H9 (cell line): ENCODE results near the gene RASSF5. TPM values are rescaled to one million over a fixed set of nuclear protein-coding genes. Genes with fewer than 3 reads are reported as not detected.

Source experiments
- DNase-seq: peaks from one replicate; pipeline ENCODE4 v3.0.0-alpha.2; 2017
- H2AFZ ChIP-seq: one replicate; pipeline ENCODE4 v1.6.1; 2013; ENCODE audit warnings: mild to moderate bottlenecking, low read length, control low read depth, moderate library complexity
- H2AK5ac ChIP-seq: 2 replicates; pipeline ENCODE4 v1.6.1; 2013; ENCODE audit warnings: low read length, control low read depth, mixed read lengths; ENCODE audit not compliant: insufficient read length
- H2BK120ac ChIP-seq: one replicate; pipeline ENCODE4 v1.6.1; 2013; ENCODE audit warnings: low read depth, mild to moderate bottlenecking, low read length, control low read depth, inconsistent platforms; ENCODE audit not compliant: poor library complexity, severe bottlenecking
- H2BK12ac ChIP-seq: 2 replicates; pipeline ENCODE4 v1.6.1; 2013; ENCODE audit warnings: low read length, control low read depth, mixed read lengths, low read depth; ENCODE audit not compliant: insufficient read length
- H2BK15ac ChIP-seq: 2 replicates; pipeline ENCODE4 v1.6.1; 2013; ENCODE audit warnings: low read depth, low read length, control low read depth
- H2BK20ac ChIP-seq: one replicate; pipeline ENCODE4 v1.6.1; 2013; ENCODE audit warnings: low read depth, mild to moderate bottlenecking, low read length, control low read depth, inconsistent platforms; ENCODE audit not compliant: poor library complexity, severe bottlenecking
- H2BK5ac ChIP-seq: 2 replicates; pipeline ENCODE4 v1.6.1; 2013; ENCODE audit warnings: low read length, control low read depth, mixed read lengths; ENCODE audit not compliant: insufficient read length
- H3K14ac ChIP-seq: 2 replicates; pipeline ENCODE4 v1.6.1; 2013; ENCODE audit warnings: low read length, control low read depth; ENCODE audit not compliant: insufficient read depth
- H3K18ac ChIP-seq: 2 replicates; pipeline ENCODE4 v1.6.1; 2013; ENCODE audit warnings: low read depth, mild to moderate bottlenecking, mixed read lengths, low read length, control low read depth; ENCODE audit not compliant: insufficient read length
- H3K23ac ChIP-seq: 2 replicates; pipeline ENCODE4 v1.6.1; 2013; ENCODE audit warnings: low read length, control low read depth, mixed read lengths, low read depth; ENCODE audit not compliant: insufficient read length
- H3K23me2 ChIP-seq: 2 replicates; pipeline ENCODE4 v1.6.1; 2013; ENCODE audit warnings: low read depth, mild to moderate bottlenecking, mixed read lengths, low read length, control low read depth; ENCODE audit not compliant: insufficient read length, poor library complexity, severe bottlenecking
- H3K27ac ChIP-seq: 2 replicates; pipeline ENCODE4 v1.5.1; 2013; ENCODE audit warnings: low read length, control low read depth, mixed read lengths, low read depth; ENCODE audit not compliant: insufficient read length
- H3K27me3 ChIP-seq: 2 replicates; pipeline ENCODE4 v1.6.1; 2013; ENCODE audit warnings: low read length, control low read depth, inconsistent platforms; ENCODE audit not compliant: insufficient read depth
- H3K4ac ChIP-seq: 2 replicates; pipeline ENCODE4 v1.6.1; 2013; ENCODE audit warnings: low read depth, mild to moderate bottlenecking, control low read depth, inconsistent platforms, low read length, moderate library complexity
- H3K4me1 ChIP-seq: 2 replicates; pipeline ENCODE4 v1.6.1; 2013; ENCODE audit warnings: low read length, control low read depth, inconsistent platforms; ENCODE audit not compliant: insufficient read depth
- H3K4me2 ChIP-seq: 2 replicates; pipeline ENCODE4 v1.6.1; 2013; ENCODE audit warnings: low read length, control low read depth, mixed read lengths; ENCODE audit not compliant: insufficient read length, insufficient read depth
- H3K56ac ChIP-seq: 2 replicates; pipeline ENCODE4 v1.6.1; 2013; ENCODE audit warnings: low read depth, mild to moderate bottlenecking, mixed read lengths, low read length, control low read depth; ENCODE audit not compliant: insufficient read length
- H3K79me1 ChIP-seq: 2 replicates; pipeline ENCODE4 v1.6.1; 2013; ENCODE audit warnings: low read depth, mild to moderate bottlenecking, moderate library complexity, low read length, control low read depth, inconsistent platforms; ENCODE audit not compliant: insufficient read depth, poor library complexity, severe bottlenecking
- H3K79me2 ChIP-seq: 2 replicates; pipeline ENCODE4 v1.6.1; 2013; ENCODE audit warnings: low read length, control low read depth, inconsistent platforms; ENCODE audit not compliant: insufficient read depth
- H3K9ac ChIP-seq: 2 replicates; pipeline ENCODE4 v1.6.1; 2013; ENCODE audit warnings: low read length, control low read depth, mixed read lengths; ENCODE audit not compliant: insufficient read length; ENCODE audit errors: extremely low read depth
- H3K9me3 ChIP-seq: one replicate; pipeline ENCODE4 v1.6.1; 2013; ENCODE audit warnings: low read depth, low read length, inconsistent platforms; ENCODE audit not compliant: control insufficient read depth
- H3T11ph ChIP-seq: one replicate; pipeline ENCODE4 v1.6.1; 2013; ENCODE audit warnings: mild to moderate bottlenecking, low read length, control low read depth, inconsistent platforms
- H4K20me1 ChIP-seq: one replicate; pipeline ENCODE4 v1.6.1; 2013; ENCODE audit not compliant: control insufficient read depth, insufficient read length, insufficient read depth
- H4K5ac ChIP-seq: 2 replicates; pipeline ENCODE4 v1.6.1; 2013; ENCODE audit warnings: low read depth, mild to moderate bottlenecking, mixed read lengths, low read length, control low read depth; ENCODE audit not compliant: insufficient read length
- H4K8ac ChIP-seq: replicated peaks from 2 replicates; pipeline ENCODE4 v1.6.1; 2013; ENCODE audit warnings: low read length, control low read depth, mixed read lengths, low read depth; ENCODE audit not compliant: insufficient read length
- H4K91ac ChIP-seq: 2 replicates; pipeline ENCODE4 v1.6.1; 2013; ENCODE audit warnings: low read depth, mild to moderate bottlenecking, moderate library complexity, mixed read lengths, low read length, control low read depth; ENCODE audit not compliant: insufficient read length
- H3K27ac Mint-ChIP-seq, 3 experiments: 2 replicates in 2 of 3; 3 replicates in 1 of 3; pipeline ENCODE4 v1.8.0; 2020 to 2021; ENCODE audit warnings: mixed read lengths in 3 of 3, mild to moderate bottlenecking in 1 of 3, moderate library complexity in 1 of 3
- H3K27me3 Mint-ChIP-seq: 2 replicates; pipeline ENCODE4 v1.8.0; 2021; ENCODE audit warnings: low read depth, mild to moderate bottlenecking, moderate library complexity, mixed read lengths
- H3K36me3 Mint-ChIP-seq, 3 experiments: 2 replicates in 2 of 3; 3 replicates in 1 of 3; pipeline ENCODE4 v1.8.0; 2020 to 2021; ENCODE audit warnings: low read depth in 3 of 3, mixed read lengths in 3 of 3; ENCODE audit not compliant: insufficient read depth in 1 of 3
- H3K4me1 Mint-ChIP-seq, 2 experiments: 2 replicates each; pipeline ENCODE4 v1.8.0; 2020; ENCODE audit warnings: mixed read lengths in 2 of 2
- H3K4me3 Mint-ChIP-seq, 2 experiments: 2 replicates in 1 of 2; 3 replicates in 1 of 2; pipeline ENCODE4 v1.8.0; 2020 to 2021; ENCODE audit warnings: mild to moderate bottlenecking in 2 of 2, mixed read lengths in 2 of 2, moderate library complexity in 1 of 2
- H3K9me3 Mint-ChIP-seq, 2 experiments: 2 replicates in 1 of 2; 3 replicates in 1 of 2; pipeline ENCODE4 v1.8.0; 2020; ENCODE audit warnings: mild to moderate bottlenecking in 2 of 2, mixed read lengths in 2 of 2, moderate library complexity in 1 of 2
- WGBS: extraction: QIAGEN DNeasy Blood & Tissue Kit; methylation state at CpG from one replicate; pipeline ENCODE4 v1.1.7; 2013; ENCODE audit warnings: missing lambda C conversion rate, low lambda C conversion rate, mixed read lengths; ENCODE audit not compliant: insufficient read length; ENCODE audit errors: extremely low coverage; 5-methylcytosine and 5-hydroxymethylcytosine counted together
- total RNA-seq: library from RNA; stranded (reverse); gene quantifications from 2 replicates; pipeline ENCODE4 v1.2.1, GENCODE V29; 2021
- TF ChIP-seq, protein P1 (sequence below): fragments of 200-600 bp; sonication (generic); conservative IDR thresholded peaks from 3 replicates; pipeline ENCODE4 v1.8.0; 2021; ENCODE audit warnings: antibody characterized with exemption, mild to moderate bottlenecking

RASSF5 gene
- total RNA-seq, 1 experiment from 2014 or later: 0.50 TPM

DNA sequence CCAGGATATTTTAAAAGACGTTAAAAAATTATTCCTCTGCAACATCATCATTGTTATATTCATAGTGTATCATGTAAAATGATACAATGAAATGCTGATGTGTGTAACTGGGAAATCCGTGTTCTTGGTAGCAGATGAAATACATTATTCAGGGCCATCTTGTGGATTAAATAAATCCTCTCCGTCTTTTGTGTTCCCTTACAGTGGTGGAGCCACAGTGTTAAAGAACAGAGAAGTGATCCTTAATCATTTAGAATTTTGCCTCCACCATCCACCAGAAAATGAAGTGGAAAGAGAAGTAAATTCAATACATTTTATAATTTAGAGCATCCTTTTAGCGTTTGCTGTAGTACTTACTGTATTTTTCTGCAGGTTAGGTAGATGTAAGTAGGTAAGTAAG lies 129.3 kb downstream of the RASSF5 start:
- Histone ChIP-seq H2AK5ac (no peak overlapping the region), H2BK120ac (no peak overlapping the region), H4K91ac (no peak overlapping the region), H2BK20ac (no peak overlapping the region), H4K5ac (no peak overlapping the region), H3K9ac (no peak overlapping the region), H3K79me2 (no peaks in the 10 kb centered on the region), H2AFZ (no peak overlapping the region), H3K79me1 (no peaks in the 10 kb centered on the region), H4K8ac (no peak overlapping the region), H4K20me1 (no peaks in the 10 kb centered on the region), H3K56ac (no peak overlapping the region), H2BK12ac (no peak overlapping the region), H2BK15ac (no peak overlapping the region), H3K4ac (no peak overlapping the region), H3K23me2 (peaks cover 14% of the 10 kb centered on the region), H2BK5ac (no peak overlapping the region), H3K23ac (no peak overlapping the region), H3K27me3 (no peaks in the 10 kb centered on the region), H3K18ac (no peak overlapping the region), H3K27ac (no peak overlapping the region), H3K4me1 (peaks cover 3% of the 10 kb centered on the region; the same call in 1 of the 2 replicates), H3K9me3 (no peaks in the 10 kb centered on the region), H3T11ph (no peak overlapping the region), H3K4me2 (no peak overlapping the region), H3K14ac (no peak overlapping the region)
- Mint-ChIP-seq H3K27ac (no peak overlapping the region), H3K9me3 (no peaks in the 10 kb centered on the region), H3K4me3 (peak overlapping the region in 1 of 2 experiments; percentile 60; a peak in 2 of 5 replicates), H3K4me1 (peaks cover 26 to 27% of the 10 kb centered on the region in 2 experiments), H3K36me3 (no peaks in the 10 kb centered on the region), H3K27me3 (peaks cover 27% of the 10 kb centered on the region)
- TF ChIP-seq, protein P1, sequence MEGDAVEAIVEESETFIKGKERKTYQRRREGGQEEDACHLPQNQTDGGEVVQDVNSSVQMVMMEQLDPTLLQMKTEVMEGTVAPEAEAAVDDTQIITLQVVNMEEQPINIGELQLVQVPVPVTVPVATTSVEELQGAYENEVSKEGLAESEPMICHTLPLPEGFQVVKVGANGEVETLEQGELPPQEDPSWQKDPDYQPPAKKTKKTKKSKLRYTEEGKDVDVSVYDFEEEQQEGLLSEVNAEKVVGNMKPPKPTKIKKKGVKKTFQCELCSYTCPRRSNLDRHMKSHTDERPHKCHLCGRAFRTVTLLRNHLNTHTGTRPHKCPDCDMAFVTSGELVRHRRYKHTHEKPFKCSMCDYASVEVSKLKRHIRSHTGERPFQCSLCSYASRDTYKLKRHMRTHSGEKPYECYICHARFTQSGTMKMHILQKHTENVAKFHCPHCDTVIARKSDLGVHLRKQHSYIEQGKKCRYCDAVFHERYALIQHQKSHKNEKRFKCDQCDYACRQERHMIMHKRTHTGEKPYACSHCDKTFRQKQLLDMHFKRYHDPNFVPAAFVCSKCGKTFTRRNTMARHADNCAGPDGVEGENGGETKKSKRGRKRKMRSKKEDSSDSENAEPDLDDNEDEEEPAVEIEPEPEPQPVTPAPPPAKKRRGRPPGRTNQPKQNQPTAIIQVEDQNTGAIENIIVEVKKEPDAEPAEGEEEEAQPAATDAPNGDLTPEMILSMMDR: no peak
- DNase-seq: no peak
- no CpG with 5 or more reads among the region's 4 CpGs for WGBS
